SU-DHL-6 (cell line): Measurements from ENCODE around the gene IDH2.
A peak's percentile ranks its signal among the peaks of the same experiment; 100 is the strongest.

Source experiments
- H2AFZ ChIP-seq: fragments of 200-600 bp; sonication (generic); 2 replicates; pipeline ENCODE4 v1.6.1; 2014; ENCODE audit warnings: low read depth, mild to moderate bottlenecking, moderate library complexity, mixed read lengths, antibody characterized with exemption, low read length; ENCODE audit not compliant: severe bottlenecking
- H3F3A ChIP-seq: fragments of 200-600 bp; shearing (Covaris generic); 2 replicates; pipeline ENCODE4 v1.6.0; 2016; ENCODE audit warnings: antibody characterized with exemption, mild to moderate bottlenecking; ENCODE audit not compliant: insufficient read depth
- H3K27ac ChIP-seq: fragments of 200-600 bp; sonication (generic); 2 replicates; pipeline ENCODE4 v1.5.1; 2016; ENCODE audit warnings: low read depth, mild to moderate bottlenecking, low read length, moderate library complexity, mixed read lengths
- H3K27me3 ChIP-seq: fragments of 200-600 bp; sonication (generic), shearing (Covaris generic); 2 replicates; pipeline ENCODE4 v1.6.0; 2014; ENCODE audit warnings: mild to moderate bottlenecking, low read length
- H3K36me3 ChIP-seq: fragments of 200-600 bp; sonication (generic); 2 replicates; pipeline ENCODE4 v1.6.1; 2014; ENCODE audit warnings: mild to moderate bottlenecking, low read length, mixed read lengths
- H3K4me2 ChIP-seq: fragments of 300-600, 200-600 bp; shearing (Covaris generic), sonication (generic); 2 replicates; pipeline ENCODE4 v1.6.0; 2014; ENCODE audit warnings: low read length, low read depth, mild to moderate bottlenecking; ENCODE audit not compliant: poor library complexity, severe bottlenecking
- H3K4me3 ChIP-seq: fragments of 200-600 bp; sonication (generic); 2 replicates; pipeline ENCODE4 v1.5.1; 2014; ENCODE audit warnings: antibody characterized with exemption, low read length, mild to moderate bottlenecking, mixed read lengths; ENCODE audit not compliant: insufficient read depth, poor library complexity, severe bottlenecking
- H3K79me2 ChIP-seq: fragments of 200-600 bp; sonication (generic); 2 replicates; pipeline ENCODE4 v1.6.1; 2014; ENCODE audit warnings: mild to moderate bottlenecking, low read length, moderate library complexity; ENCODE audit not compliant: insufficient read depth
- H3K9ac ChIP-seq: fragments of 200-600 bp; sonication (generic); 2 replicates; pipeline ENCODE4 v1.7.0; 2014; ENCODE audit warnings: mild to moderate bottlenecking, low read length
- H3K9me2 ChIP-seq: fragments of 200-600 bp; sonication (generic); replicated peaks from 2 replicates; pipeline ENCODE4 v1.6.1; 2014; ENCODE audit warnings: low read length; ENCODE audit not compliant: insufficient read depth
- H3K9me3 ChIP-seq: fragments of 200-600 bp; sonication (generic); 2 replicates; pipeline ENCODE4 v1.6.1; 2014; ENCODE audit warnings: low read length, mixed read lengths; ENCODE audit not compliant: insufficient read depth
- H4K20me1 ChIP-seq: fragments of 200-600 bp; sonication (generic); 2 replicates; pipeline ENCODE4 v1.6.1; 2014; ENCODE audit warnings: low read depth, mild to moderate bottlenecking, antibody characterized with exemption, low read length, moderate library complexity, mixed read lengths
- EZH2phosphoT487 ChIP-seq: fragments of 200-600 bp; sonication (generic), shearing (Covaris generic); conservative IDR thresholded peaks from 2 replicates; pipeline ENCODE4 v1.6.1; 2018; ENCODE audit warnings: mild to moderate bottlenecking, antibody characterized with exemption, low read length, moderate library complexity, mixed read lengths
- TF ChIP-seq, protein P1 (sequence below): fragments of 200-600 bp; sonication (generic); IDR thresholded peaks from one replicate; pipeline ENCODE4 v1.5.1; 2017; ENCODE audit warnings: antibody characterized with exemption, mild to moderate bottlenecking, low read length, moderate library complexity; ENCODE audit not compliant: insufficient read depth, poor library complexity, severe bottlenecking

The IDH2 gene

GRCh38 chr15:90101130-90101968 lies 919 bp downstream of the IDH2 start:
- H3K4me2 ChIP-seq, result peak overlapping the region; percentile 85
- H3K79me2 ChIP-seq, result no peaks in the 10 kb centered on the region
- H3K4me3 ChIP-seq, result peak overlapping the region; percentile 79
- H3K36me3 ChIP-seq, result no peaks in the 10 kb centered on the region
- H2AFZ ChIP-seq, result peak overlapping the region; percentile 73
- no peaks in the 10 kb centered on the region for H3K27me3 ChIP-seq
- H3K27ac ChIP-seq, result peak overlapping the region; percentile 4; the same call in 1 of the 2 replicates
- TF ChIP-seq, protein P1, sequence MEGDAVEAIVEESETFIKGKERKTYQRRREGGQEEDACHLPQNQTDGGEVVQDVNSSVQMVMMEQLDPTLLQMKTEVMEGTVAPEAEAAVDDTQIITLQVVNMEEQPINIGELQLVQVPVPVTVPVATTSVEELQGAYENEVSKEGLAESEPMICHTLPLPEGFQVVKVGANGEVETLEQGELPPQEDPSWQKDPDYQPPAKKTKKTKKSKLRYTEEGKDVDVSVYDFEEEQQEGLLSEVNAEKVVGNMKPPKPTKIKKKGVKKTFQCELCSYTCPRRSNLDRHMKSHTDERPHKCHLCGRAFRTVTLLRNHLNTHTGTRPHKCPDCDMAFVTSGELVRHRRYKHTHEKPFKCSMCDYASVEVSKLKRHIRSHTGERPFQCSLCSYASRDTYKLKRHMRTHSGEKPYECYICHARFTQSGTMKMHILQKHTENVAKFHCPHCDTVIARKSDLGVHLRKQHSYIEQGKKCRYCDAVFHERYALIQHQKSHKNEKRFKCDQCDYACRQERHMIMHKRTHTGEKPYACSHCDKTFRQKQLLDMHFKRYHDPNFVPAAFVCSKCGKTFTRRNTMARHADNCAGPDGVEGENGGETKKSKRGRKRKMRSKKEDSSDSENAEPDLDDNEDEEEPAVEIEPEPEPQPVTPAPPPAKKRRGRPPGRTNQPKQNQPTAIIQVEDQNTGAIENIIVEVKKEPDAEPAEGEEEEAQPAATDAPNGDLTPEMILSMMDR, result no peak
- TF ChIP-seq EZH2phosphoT487, result no peak
- H3K9ac ChIP-seq, result peak overlapping the region; percentile 80
- H4K20me1 ChIP-seq, result no peaks in the 10 kb centered on the region
- H3F3A ChIP-seq, result peaks cover 14% of the 10 kb centered on the region
- no peaks in the 10 kb centered on the region for H3K9me2 ChIP-seq
- no peaks in the 10 kb centered on the region for H3K9me3 ChIP-seq

DNA sequence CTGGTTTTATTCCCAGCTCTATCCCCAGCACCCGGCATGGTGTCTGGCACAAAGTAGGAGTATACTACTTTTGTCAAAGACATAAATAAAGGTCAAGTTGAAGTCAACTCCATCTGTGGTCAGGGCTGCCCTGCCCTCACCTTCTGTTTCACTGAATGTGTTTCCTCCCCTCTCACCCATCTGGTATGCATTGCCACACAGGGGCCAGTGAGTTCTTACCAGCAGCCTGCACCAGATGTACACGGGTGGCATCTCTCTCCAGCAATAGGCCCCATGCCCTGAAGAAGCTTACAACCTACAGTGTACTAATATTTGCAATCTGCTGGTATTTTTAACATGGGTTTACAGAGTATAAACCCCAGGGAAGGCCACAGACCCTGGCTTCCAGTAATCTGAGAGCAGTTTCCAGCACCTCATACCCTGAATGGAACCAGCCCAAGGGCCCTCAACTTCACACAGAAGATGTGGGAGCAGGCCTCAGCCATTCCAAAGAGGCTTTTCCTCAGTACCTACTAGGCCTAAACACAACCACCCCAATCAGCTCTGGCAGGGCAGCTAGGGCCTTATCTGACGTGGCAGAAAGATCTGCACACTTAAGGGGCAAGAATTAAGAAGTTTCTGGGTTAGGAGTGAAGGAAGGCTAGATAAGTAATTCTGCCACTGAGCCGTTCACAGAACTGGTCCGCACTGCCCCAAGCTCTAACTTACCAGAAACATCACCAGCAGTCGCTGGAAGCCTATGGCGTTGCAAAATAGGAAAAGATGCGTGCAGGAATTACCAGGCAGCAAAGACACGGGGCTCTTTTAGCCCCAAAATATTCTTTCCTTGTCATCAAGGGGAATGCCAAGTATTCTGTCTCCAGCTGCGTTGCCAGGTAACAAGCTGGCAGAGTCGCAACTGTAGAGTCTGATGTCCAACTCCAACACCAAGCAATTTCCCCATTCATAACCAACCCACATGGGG lies 2.1 kb downstream of the IDH2 start:
- Histone ChIP-seq H3K36me3 (no peaks in the 10 kb centered on the region), H3K4me2 (peak overlapping the region; percentile 85), H3K79me2 (no peaks in the 10 kb centered on the region), H2AFZ (no peak overlapping the region), H3K27me3 (no peaks in the 10 kb centered on the region), H3K9ac (no peak overlapping the region), H4K20me1 (no peaks in the 10 kb centered on the region), H3F3A (peaks cover 14% of the 10 kb centered on the region), H3K9me3 (no peaks in the 10 kb centered on the region), H3K4me3 (no peak overlapping the region), H3K27ac (peak overlapping the region; percentile 49), H3K9me2 (no peaks in the 10 kb centered on the region)
- TF ChIP-seq, protein P1, result no peak
- no peak for TF ChIP-seq EZH2phosphoT487

DNA sequence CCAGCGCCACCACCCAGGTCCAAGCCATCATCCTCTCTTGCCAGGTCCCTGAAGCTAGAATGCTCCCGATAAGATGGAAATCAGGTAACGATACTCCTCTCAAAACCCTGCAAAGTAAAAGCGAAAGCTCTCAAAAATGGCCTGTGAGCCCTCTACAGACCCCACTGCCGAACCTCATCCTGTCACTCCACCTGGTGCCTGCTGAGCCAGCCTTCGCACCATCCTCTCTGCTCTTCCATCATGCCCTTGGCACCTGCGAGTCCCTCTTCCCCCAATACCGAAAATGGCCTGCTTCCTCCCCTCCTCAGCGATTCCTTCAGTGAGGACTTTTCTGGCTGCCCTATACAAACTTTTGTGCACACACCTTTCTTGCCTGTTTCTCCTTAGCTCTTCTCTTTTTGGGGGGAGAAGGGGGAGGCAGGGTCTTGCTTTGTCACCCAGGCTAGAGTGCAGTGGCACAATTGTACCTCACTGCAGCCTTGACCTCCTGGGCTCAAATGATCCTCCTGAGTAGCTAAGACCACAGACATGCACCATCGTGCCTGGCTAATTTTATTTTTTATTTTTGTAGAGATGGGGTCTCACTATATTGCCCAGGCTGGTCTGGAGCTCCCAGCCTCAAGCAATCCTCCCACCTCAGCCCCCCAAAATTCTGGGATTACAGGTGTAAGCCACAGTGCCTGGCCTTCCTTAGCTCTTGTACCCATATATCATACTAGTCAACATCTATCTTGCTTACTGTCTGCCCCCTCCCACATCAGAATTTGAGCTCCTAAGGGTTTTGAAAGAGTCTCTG lies 3.0 kb downstream of the IDH2 start:
- Histone ChIP-seq H3K27ac (peak overlapping the region; percentile 49), H3F3A (peaks cover 14% of the 10 kb centered on the region), H4K20me1 (no peaks in the 10 kb centered on the region), H3K36me3 (no peaks in the 10 kb centered on the region), H3K9me2 (no peaks in the 10 kb centered on the region), H3K9me3 (no peaks in the 10 kb centered on the region), H2AFZ (no peak overlapping the region), H3K27me3 (no peaks in the 10 kb centered on the region), H3K9ac (no peak overlapping the region), H3K4me2 (no peak overlapping the region), H3K4me3 (no peak overlapping the region), H3K79me2 (no peaks in the 10 kb centered on the region)
- TF ChIP-seq EZH2phosphoT487, result no peak
- TF ChIP-seq, protein P1, result no peak
